ENCODE measurements around the gene CCDC127.

CCDC127 gene

GRCh38 chr5:188488-189481, 29.2 kb downstream of the CCDC127 start:
- no peak for FAIRE-seq

DNA sequence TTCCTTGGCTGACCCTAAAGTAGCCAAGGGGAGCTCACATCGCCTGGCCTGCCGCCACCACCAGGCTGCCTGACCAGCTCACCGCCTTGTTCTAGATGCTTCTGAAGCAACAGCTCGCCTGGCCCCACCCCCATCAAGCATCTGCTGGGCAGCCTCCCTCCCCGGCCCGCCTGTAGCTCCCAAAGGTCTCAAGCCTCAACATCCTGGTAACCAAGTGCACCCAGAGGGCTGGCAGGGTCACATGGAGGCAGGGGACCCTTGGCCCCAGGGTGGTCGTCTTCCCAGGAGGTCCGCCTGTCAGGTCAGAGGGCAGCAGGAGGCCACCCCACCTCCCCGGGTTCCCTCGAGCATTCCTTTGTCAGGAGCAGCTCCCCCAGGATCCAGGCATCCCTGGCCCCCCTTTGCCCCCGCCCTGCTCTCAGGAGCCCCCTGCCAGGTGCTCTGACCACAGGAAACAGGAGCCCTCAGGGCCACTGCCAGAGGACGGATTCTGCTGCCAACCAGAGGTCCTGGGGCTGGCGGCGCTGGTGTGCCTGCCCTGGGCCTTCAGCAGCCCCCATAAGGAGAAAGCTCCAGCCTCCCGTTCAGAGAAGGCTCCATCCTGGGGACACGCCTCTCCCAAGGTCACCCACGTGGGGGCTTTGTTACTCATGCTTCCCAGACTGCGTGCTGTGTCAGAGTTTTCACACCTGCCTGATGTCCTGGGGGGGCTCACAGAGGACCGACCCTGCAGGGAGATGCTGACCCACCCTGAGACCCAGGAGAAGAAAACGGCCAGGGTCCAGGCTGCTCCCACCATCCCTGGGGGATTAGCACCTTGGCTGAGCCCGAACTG, 30.1 kb downstream of the CCDC127 start:
- no peak for FAIRE-seq

DNA sequence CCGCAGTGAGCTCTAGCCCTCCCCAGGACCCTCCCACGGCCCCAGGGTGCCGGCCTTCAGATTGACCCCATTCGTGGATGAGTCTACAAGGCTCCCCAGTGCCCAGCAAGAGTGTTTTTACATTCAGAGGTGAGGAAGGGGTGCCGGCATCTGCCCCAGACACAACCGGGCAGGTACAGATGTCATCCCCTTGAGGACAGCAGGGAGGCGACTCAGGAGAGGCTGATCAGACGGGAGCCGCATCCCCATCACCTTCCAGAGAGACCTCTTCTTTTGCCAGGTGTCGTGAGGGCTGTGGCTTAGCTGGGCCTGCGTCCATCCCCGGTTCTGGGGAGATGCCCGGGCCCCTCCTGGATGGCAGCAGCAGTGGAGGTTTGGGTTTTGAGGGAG, 30.9 kb downstream of the CCDC127 start:
- no peak for FAIRE-seq

DNA sequence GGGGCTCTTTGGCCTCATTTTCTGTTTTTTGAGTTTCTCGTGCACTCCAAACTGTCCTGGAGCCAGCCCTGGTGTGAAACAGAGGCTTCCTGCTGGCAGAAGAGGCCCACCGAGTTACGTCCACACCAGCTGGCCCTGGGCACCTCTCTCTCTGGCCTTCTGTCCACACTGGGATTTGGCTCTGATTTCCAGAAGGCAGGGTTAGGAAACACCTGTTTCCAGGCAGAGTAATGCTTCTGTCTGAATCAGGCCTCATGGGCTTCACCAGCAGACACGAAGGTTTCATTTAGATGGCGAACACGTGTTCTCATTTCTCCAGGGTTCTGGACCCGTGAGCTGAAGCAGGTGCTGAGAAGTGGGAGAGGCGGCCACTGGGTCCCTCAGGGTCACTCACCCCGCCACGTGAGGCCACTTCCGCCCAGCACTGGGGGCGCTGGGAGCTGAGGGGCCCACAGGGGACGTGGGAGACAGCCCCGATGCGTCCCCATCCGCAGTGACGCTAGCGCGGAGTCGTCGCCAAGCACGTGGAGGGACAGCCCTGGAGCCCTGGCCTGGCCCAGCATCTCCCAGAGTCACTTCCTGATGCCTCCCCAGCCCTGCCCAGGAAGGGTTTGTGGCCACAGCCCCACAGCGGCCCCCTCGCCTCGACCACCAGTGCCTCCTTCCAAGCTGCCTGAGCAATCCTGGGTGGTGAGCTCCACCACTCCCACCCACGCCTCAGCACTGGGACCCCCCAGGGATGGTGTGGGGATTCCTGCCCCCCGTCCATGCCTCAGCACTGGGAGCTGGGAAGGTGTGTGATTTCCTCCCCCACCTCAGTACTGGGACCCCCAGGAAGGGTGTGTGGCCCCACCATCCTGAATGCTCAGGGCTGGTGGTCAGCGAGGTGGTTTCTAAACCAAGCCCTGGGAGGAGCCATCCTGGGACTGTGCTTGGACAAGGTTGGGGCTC, 31.6 kb downstream of the CCDC127 start:
- FAIRE-seq = no peak

- no peak for FAIRE-seq
Measured at GRCh38 chr5:185095-186070, 32.6 kb downstream of the CCDC127 start.

DNA sequence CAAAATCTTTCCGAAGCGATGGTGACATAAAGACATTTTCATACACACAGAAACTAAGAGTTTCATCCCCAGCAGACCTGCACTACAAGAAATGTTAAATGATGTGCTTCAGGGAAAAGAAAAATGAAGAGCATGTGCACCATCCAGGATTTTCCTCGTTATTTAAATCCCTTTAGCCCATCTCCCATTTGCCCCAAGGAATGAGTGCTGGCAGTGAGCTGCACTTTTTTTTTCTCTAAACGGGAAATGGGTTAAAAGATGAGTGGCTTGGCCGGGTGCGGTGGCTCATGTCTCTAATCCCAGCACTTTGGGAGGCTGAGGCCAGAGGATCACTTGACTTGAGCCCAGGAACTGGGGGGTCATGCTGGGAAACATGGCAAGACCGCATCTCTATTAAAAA, 33.5 kb downstream of the CCDC127 start:
- FAIRE-seq = no peak

GRCh38 chr5:182126-182525, 35.8 kb downstream of the CCDC127 start:
- no peak for FAIRE-seq

DNA sequence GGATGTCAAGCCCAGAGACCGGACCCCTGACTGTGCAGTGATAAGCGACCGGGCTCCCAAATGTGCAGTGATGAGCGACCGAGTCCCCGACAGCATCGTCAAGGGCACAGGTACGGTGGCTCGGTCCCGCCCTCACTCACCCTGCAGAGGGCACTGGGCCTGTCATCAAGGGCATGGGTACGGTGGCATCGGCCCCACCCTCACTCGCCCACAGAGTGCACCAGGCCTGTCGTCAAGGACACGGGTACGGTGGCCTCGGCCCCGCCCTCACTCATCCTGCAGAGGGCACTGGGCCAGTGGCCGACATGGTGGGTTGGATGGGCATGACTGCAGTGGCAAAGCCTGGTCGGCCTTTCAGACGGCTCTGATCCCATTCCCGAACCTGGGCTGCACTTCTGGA, 36.4 kb downstream of the CCDC127 start:
- no peak for FAIRE-seq

GRCh38 chr5:181160-181559, 36.8 kb downstream of the CCDC127 start:
- no peak for FAIRE-seq

DNA sequence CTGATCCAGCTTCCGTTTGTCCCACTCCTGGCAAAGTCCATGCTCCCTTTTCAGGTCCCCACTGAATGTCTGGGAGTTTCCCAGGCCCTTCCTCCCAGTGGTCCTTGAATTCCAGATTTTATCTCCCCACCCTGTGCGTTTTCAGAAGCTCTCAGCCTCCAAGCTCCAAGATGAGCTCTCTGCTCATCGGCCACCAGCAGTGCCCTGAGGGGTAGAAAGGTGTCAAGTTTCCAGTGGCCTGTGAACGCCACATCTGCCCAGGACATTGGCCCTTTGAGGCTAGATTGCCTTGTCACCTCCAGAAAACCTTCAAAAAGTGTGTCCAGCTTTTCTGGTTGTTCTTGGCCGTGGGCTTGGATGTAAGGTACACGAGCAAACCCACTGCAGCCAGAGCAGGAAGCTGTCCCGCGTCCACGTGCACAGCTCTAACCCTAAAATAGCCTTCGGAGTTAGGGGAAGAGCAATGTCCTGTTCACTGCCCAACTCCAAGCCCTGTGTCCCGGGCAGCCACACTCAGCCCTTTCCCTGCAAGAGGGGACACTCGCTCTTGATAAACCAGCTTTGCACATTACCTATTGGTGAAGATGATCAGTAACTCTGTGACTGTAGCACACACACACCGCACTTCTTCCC, 37.6 kb downstream of the CCDC127 start:
- FAIRE-seq = no peak

DNA sequence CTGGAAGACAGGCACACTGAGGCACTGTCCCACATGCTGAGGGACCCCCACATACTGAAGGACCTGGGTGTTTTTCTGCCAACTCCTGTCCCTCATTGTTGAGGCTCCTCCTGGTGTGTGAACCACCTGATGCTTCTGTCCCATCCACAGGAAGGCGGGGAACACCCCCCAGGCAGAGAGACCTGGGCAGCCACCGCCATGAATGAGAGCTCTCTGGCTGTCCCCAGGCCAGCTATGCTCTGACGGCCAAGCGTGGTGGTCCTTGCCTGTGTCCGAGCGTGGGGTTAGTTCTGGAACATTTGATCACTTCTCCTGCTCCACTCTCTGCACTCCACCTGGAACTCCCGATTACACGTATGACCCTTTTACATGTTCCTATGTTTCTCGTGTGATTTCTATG, 38.6 kb downstream of the CCDC127 start:
- no peak for FAIRE-seq

DNA sequence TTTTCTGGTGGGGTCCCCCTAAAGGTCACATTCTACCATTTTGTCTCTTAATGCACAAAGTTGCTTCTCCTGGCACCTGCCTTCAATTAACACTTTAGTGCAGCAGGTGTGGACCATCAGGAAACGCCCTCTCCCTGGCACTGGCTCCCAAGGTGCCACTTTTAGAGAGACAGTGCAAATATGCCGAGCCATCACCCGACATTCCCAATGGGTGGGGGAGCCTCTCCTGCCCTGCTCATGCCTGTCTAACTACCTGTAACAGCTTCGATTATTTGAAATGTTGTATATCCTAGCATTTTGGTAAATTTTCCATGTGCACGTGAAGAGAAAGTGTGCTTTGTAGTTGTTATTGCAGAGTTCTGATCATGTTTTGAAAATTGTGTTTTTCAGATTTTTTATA, 39.8 kb downstream of the CCDC127 start:
- no peak for FAIRE-seq

- FAIRE-seq = no peak
Measured at GRCh38 chr5:176296-176823, 41.6 kb downstream of the CCDC127 start.

- no peak for FAIRE-seq
Measured at GRCh38 chr5:174876-175465, 43.0 kb downstream of the CCDC127 start.

DNA sequence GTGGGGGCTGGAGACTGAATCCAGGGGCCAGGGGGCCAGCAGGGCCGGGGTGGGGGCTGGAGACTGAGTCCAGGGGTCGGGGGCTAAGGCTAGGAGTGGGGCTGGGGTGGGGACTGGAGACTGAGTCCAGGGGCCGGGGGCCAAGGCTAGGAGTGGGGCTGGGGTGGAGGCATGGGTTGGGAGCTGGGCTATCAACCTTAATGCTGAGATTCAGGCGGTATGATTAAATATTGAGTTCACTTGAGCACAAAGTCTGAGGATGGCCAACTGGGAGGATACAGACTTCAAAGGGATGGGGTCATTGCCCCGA, 43.7 kb downstream of the CCDC127 start:
- FAIRE-seq = no peak

DNA sequence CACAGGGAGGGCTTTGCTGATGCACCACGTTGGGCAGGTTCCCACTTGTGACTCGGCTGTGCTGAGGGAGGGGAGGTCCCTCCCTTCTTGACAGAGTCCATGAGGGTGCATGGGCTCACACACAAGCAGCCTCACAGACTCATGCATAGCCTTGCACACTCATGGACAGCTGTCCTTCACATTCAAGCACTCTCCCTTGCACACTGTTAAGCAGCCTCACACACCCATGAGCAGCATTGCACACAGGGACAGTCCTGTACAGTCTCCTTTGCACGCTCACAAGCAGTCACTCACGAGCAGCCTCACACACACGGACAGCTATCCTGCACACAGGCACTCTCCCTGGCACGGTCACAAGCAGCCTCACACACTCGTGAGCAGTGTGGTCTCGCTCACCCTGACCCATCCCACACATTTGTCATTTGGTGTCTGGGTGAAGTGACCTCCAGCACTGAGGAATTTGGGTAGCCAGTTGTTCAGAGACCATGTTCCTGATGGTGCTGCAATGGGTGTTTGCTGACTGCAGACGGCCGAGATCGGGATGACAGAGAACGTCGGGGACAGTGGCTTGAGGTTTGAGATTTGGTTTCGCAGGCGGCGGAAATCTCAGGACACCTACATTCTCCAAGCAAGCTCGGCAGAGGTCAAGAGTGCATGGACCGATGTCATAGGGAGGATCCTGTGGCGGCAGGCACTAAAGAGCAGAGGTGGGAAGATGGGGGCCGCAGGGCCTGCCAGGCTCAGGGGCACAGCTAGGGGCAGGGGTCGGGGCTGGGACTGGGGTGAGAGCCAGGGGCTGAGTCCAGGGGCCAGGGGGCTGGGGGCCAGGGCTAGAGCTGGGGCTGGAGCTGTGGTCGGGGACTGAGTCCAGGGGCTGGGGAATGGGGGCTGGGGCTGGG, 44.3 kb downstream of the CCDC127 start:
- no peak for FAIRE-seq

- FAIRE-seq = no peak
Measured at GRCh38 chr5:172841-173251, 45.1 kb downstream of the CCDC127 start.

DNA sequence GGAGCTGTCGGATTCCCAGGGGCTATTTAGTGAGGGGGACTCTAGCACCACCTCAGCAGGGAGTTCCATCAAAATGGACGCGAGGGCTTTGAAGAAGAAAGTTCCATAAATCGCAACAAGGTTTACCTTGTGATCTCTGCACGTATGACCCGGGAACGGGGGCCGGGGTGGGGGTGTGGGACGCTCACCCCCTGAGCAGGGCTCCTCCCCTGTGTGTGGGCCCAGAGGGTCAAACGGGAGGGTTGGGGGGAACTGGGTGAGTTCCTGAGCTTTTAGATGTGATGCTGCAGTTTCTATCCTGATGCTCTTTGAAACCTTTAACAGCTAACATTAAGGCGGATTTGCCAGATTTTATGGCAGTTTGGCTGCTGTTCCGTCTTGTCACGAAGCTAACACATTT, 45.5 kb downstream of the CCDC127 start:
- no peak for FAIRE-seq

- no peak for FAIRE-seq
Measured at GRCh38 chr5:171801-172331, 46.1 kb downstream of the CCDC127 start.
